Astrocyte (in vitro differentiated cells and primary cell): ENCODE measurements around the gene RPS27A. TPM values are rescaled to one million over a fixed set of nuclear protein-coding genes. Genes with fewer than 3 reads are reported as not detected.

ENCODE experiments used
- DNase-seq: peaks from one replicate; pipeline ENCODE4 v3.0.0-alpha.2; 2010; ENCODE audit warnings: low read depth
- FAIRE-seq: peaks from 2 replicates; lab custom pipeline; 2011; peaks lifted over from hg19 to GRCh38; lab: Jason Lieb, UNC
- H2AFZ ChIP-seq: 2 replicates; pipeline ENCODE4 v1.6.0; 2012; ENCODE audit warnings: low read depth, low read length, inconsistent platforms
- H3K27ac ChIP-seq: 2 replicates; pipeline ENCODE4 v1.5.1; 2011; ENCODE audit warnings: low read depth, low read length, inconsistent platforms
- H3K27me3 ChIP-seq: 2 replicates; pipeline ENCODE4 v1.6.0; 2011; ENCODE audit warnings: low read length, inconsistent platforms; ENCODE audit not compliant: insufficient read depth
- H3K36me3 ChIP-seq: 2 replicates; pipeline ENCODE4 v1.5.1; 2011; ENCODE audit warnings: low read length, inconsistent platforms; ENCODE audit not compliant: insufficient read depth
- H3K4me1 ChIP-seq: 2 replicates; pipeline ENCODE4 v1.5.1; 2011; ENCODE audit warnings: low read length, inconsistent platforms; ENCODE audit not compliant: insufficient read depth
- H3K4me2 ChIP-seq: 2 replicates; pipeline ENCODE4 v1.6.0; 2012; ENCODE audit warnings: low read length, inconsistent platforms
- H3K4me3 ChIP-seq: 2 replicates; pipeline ENCODE4 v1.5.1; 2011; ENCODE audit warnings: low read depth, mild to moderate bottlenecking, low read length, inconsistent platforms; ENCODE audit not compliant: insufficient read depth
- H3K79me2 ChIP-seq: 2 replicates; pipeline ENCODE4 v1.6.0; 2012; ENCODE audit warnings: mild to moderate bottlenecking, low read length, inconsistent platforms; ENCODE audit not compliant: insufficient read depth
- H3K9ac ChIP-seq: 2 replicates; pipeline ENCODE4 v1.6.0; 2012; ENCODE audit warnings: mild to moderate bottlenecking, low read length, inconsistent platforms
- H3K9me3 ChIP-seq: 2 replicates; pipeline ENCODE4 v1.5.1; 2012; ENCODE audit warnings: low read depth, mild to moderate bottlenecking, low read length, inconsistent platforms; ENCODE audit not compliant: insufficient read depth
- H4K20me1 ChIP-seq: 2 replicates; pipeline ENCODE4 v1.6.0; 2012; ENCODE audit warnings: low read length, inconsistent platforms; ENCODE audit not compliant: insufficient read depth
- H3K27ac Mint-ChIP-seq: one replicate; pipeline ENCODE4 v1.8.0; 2021; ENCODE audit warnings: mild to moderate bottlenecking, mixed read lengths; ENCODE audit not compliant: unreplicated experiment
- H3K27me3 Mint-ChIP-seq: one replicate; pipeline ENCODE4 v1.8.0; 2021; ENCODE audit warnings: low read depth, mixed read lengths; ENCODE audit not compliant: unreplicated experiment
- H3K36me3 Mint-ChIP-seq: one replicate; pipeline ENCODE4 v1.8.0; 2021; ENCODE audit warnings: low read depth, mixed read lengths; ENCODE audit not compliant: unreplicated experiment
- H3K4me1 Mint-ChIP-seq: one replicate; pipeline ENCODE4 v1.8.0; 2021; ENCODE audit warnings: low read depth, mixed read lengths; ENCODE audit not compliant: unreplicated experiment
- H3K4me3 Mint-ChIP-seq: one replicate; pipeline ENCODE4 v1.8.0; 2021; ENCODE audit warnings: mild to moderate bottlenecking, moderate library complexity, mixed read lengths; ENCODE audit not compliant: unreplicated experiment
- H3K9me3 Mint-ChIP-seq: one replicate; pipeline ENCODE4 v1.8.0; 2021; ENCODE audit warnings: mild to moderate bottlenecking, mixed read lengths; ENCODE audit not compliant: unreplicated experiment
- CTCF ChIP-seq: IDR thresholded peaks from 2 replicates; pipeline ENCODE4 v1.5.1; 2011; ENCODE audit warnings: low read depth, mild to moderate bottlenecking, inconsistent platforms, low read length, moderate library complexity; ENCODE audit not compliant: insufficient read depth
- EZH2 ChIP-seq: IDR thresholded peaks from 2 replicates; pipeline ENCODE4 v1.6.1; 2012; ENCODE audit warnings: mild to moderate bottlenecking, low read length, inconsistent platforms; ENCODE audit not compliant: insufficient read depth
- total RNA-seq: library from RNA; stranded (reverse); gene quantifications from 2 replicates; pipeline ENCODE4 v1.2.1, GENCODE V29; 2021

Gene RPS27A
- total RNA-seq, 1 donor from 2014 or later = 840 TPM

- Histone ChIP-seq H3K4me3 (no peak overlapping the region), H3K27ac (no peak overlapping the region), H4K20me1 (peaks cover 7% of the 10 kb centered on the region), H3K9ac (no peak overlapping the region), H3K4me1 (no peaks in the 10 kb centered on the region), H3K27me3 (no peaks in the 10 kb centered on the region), H3K9me3 (no peaks in the 10 kb centered on the region), H3K36me3 (no peaks in the 10 kb centered on the region), H3K79me2 (peaks cover 62% of the 10 kb centered on the region), H2AFZ (no peak overlapping the region), H3K4me2 (no peak overlapping the region)
- TF ChIP-seq CTCF = no peak
- TF ChIP-seq EZH2 = no peak
- Mint-ChIP-seq H3K36me3 (peaks cover 9% of the 10 kb centered on the region), H3K27ac (no peak overlapping the region), H3K4me1 (peaks cover 24% of the 10 kb centered on the region), H3K27me3 (no peaks in the 10 kb centered on the region), H3K9me3 (no peaks in the 10 kb centered on the region), H3K4me3 (no peak overlapping the region)
- DNase-seq = no peak
- no peak for FAIRE-seq
Observed at GRCh38 chr2:55228226-55228563, 4.3 kb upstream of the RPS27A start.

GRCh38 chr2:55229221-55229620 is 3.3 kb upstream of the RPS27A start:
- Mint-ChIP-seq H3K36me3 (peaks cover 14% of the 10 kb centered on the region), H3K9me3 (no peaks in the 10 kb centered on the region), H3K27ac (no peak overlapping the region), H3K4me3 (peak overlapping the region; percentile 36), H3K27me3 (no peaks in the 10 kb centered on the region), H3K4me1 (peaks cover 27% of the 10 kb centered on the region)
- Histone ChIP-seq H3K27ac (no peak overlapping the region), H3K4me2 (no peak overlapping the region), H3K9me3 (no peaks in the 10 kb centered on the region), H2AFZ (no peak overlapping the region), H3K36me3 (peaks cover 5% of the 10 kb centered on the region), H3K27me3 (no peaks in the 10 kb centered on the region), H3K4me1 (peaks cover 9% of the 10 kb centered on the region), H3K9ac (no peak overlapping the region), H3K79me2 (peaks cover 69% of the 10 kb centered on the region), H4K20me1 (peaks cover 17% of the 10 kb centered on the region), H3K4me3 (no peak overlapping the region)
- DNase-seq (no peak), FAIRE-seq (no peak)
- TF ChIP-seq EZH2 (no peak), CTCF (no peak)

- Histone ChIP-seq H3K36me3 (peaks cover 19% of the 10 kb centered on the region), H3K9me3 (no peaks in the 10 kb centered on the region), H3K27me3 (no peaks in the 10 kb centered on the region), H2AFZ (no peak overlapping the region), H3K4me2 (peak overlapping the region; percentile 93), H3K4me3 (no peak overlapping the region), H3K9ac (no peak overlapping the region), H3K27ac (no peak overlapping the region), H4K20me1 (peaks cover 30% of the 10 kb centered on the region), H3K79me2 (peaks cover 82% of the 10 kb centered on the region), H3K4me1 (peaks cover 14% of the 10 kb centered on the region)
- no peak for FAIRE-seq
- peaks cover 17% of the 10 kb centered on the region for H3K36me3 Mint-ChIP-seq
- peak overlapping the region; percentile 95 for H3K4me3 Mint-ChIP-seq
- no peaks in the 10 kb centered on the region for H3K27me3 Mint-ChIP-seq
- no peaks in the 10 kb centered on the region for H3K9me3 Mint-ChIP-seq
- peak overlapping the region; percentile 96 for H3K27ac Mint-ChIP-seq
- peaks cover 34% of the 10 kb centered on the region for H3K4me1 Mint-ChIP-seq
- no peak for DNase-seq
- TF ChIP-seq EZH2 = no peak
- no peak for TF ChIP-seq CTCF
Observed at GRCh38 chr2:55230551-55230950, 1.9 kb upstream of the RPS27A start.
